ENCODE data around the gene GRK3. TPM values are rescaled to one million over a fixed set of nuclear protein-coding genes. Genes with fewer than 3 reads are reported as not detected.

The GRK3 gene
- total RNA-seq, 1 donor from 2014 or later: 1.1 TPM

DNA sequence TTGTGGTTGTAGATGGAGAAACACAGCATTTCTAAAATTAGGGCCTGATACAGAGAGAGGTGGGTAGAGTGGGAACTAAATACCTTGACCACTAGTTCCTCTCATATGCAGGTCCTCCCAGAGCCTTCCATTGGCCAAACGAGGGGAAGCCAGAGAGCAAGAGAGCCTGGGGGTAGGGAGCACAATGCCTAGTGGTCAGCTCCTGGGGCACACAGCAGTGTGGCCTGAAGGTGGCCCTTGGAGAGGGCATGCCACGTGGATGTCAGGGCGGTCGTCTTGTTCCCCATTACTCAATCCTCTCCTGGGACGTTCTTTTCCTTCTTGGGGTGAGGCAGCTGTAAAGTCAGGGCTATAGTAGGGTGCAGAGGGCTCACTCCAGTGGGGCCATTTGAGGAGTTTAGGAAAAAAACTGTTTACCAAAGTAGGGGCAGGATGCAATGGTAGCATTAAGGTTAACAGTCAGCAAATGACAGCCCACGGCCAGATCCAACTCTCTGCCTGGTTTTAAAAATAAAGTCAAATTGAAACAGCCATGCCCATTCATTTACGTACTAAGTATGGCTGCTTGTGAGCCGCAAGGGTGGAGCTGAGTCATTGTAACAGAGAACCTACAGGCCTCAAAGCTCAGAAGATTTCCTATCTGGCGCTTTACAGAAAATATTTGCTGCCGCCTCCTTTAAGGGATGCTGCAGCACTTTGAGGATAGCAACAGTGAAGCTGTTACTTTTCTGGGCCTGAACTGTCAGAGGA lies 185.1 kb downstream of the GRK3 start:
- H3K4me3 Mint-ChIP-seq (ENCODE audit: unreplicated experiment): no peak overlapping the region
- H3K27me3 Mint-ChIP-seq (ENCODE audit: unreplicated experiment): no peaks in the 10 kb centered on the region
- no peaks in the 10 kb centered on the region for H3K36me3 Mint-ChIP-seq (ENCODE audit: unreplicated experiment)
- no peaks in the 10 kb centered on the region for H3K9me3 Mint-ChIP-seq (ENCODE audit: unreplicated experiment)
- TF ChIP-seq CTCF (IDR thresholded peaks at IDR 0.05): no peak
- no peak overlapping the region for H3K27ac Mint-ChIP-seq (ENCODE audit: unreplicated experiment)
- H3K4me1 Mint-ChIP-seq (ENCODE audit: unreplicated experiment): peaks cover 6% of the 10 kb centered on the region
- DNase-seq (ENCODE audit: extremely low spot score, unreplicated experiment): no peak

DNA sequence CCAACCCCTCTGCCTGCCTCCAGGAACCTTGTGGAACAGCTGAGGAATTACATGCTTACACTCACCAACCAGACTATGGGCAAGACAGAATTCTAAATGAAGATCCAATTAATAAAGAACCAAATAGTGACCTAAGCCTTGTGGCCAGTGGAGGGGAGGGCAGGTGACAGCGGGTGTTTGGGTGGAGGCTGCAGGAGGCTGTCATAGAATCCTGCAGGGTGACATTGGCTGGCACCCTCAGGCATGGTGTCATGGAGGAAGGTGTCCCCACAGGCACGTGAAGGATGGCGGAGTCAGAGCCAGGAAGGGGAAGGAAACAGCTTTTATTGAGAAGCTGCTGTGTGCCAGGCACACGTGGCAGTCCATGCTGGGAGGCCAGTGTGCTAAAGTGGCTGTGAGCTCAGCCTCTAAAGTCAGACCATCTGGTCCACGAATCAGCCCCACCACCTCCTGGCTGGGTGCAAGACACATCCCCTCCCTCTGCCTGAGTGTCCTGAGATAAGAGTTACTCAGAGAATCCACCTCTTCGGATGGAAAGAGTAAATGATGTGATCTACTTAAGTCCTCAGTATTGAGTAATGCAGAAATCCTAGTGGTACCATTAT lies 186.2 kb downstream of the GRK3 start:
- TF ChIP-seq CTCF (IDR thresholded peaks at IDR 0.05): no peak
- Mint-ChIP-seq H3K4me1 (ENCODE audit: unreplicated experiment) (peaks cover 6% of the 10 kb centered on the region), H3K27ac (ENCODE audit: unreplicated experiment) (no peak overlapping the region), H3K27me3 (ENCODE audit: unreplicated experiment) (no peaks in the 10 kb centered on the region), H3K4me3 (ENCODE audit: unreplicated experiment) (no peak overlapping the region), H3K36me3 (ENCODE audit: unreplicated experiment) (no peaks in the 10 kb centered on the region), H3K9me3 (ENCODE audit: unreplicated experiment) (no peaks in the 10 kb centered on the region)
- no peak for DNase-seq (ENCODE audit: extremely low spot score, unreplicated experiment)

- DNase-seq (ENCODE audit: extremely low spot score, unreplicated experiment): no peak
- TF ChIP-seq CTCF (IDR thresholded peaks at IDR 0.05): no peak
- Mint-ChIP-seq H3K27me3 (ENCODE audit: unreplicated experiment) (no peaks in the 10 kb centered on the region), H3K9me3 (ENCODE audit: unreplicated experiment) (no peaks in the 10 kb centered on the region), H3K4me3 (ENCODE audit: unreplicated experiment) (no peak overlapping the region), H3K4me1 (ENCODE audit: unreplicated experiment) (peaks cover 6% of the 10 kb centered on the region), H3K36me3 (ENCODE audit: unreplicated experiment) (no peaks in the 10 kb centered on the region), H3K27ac (ENCODE audit: unreplicated experiment) (no peak overlapping the region)
Observed at GRCh38 chr22:25751174-25751581, 186.7 kb downstream of the GRK3 start.

DNA sequence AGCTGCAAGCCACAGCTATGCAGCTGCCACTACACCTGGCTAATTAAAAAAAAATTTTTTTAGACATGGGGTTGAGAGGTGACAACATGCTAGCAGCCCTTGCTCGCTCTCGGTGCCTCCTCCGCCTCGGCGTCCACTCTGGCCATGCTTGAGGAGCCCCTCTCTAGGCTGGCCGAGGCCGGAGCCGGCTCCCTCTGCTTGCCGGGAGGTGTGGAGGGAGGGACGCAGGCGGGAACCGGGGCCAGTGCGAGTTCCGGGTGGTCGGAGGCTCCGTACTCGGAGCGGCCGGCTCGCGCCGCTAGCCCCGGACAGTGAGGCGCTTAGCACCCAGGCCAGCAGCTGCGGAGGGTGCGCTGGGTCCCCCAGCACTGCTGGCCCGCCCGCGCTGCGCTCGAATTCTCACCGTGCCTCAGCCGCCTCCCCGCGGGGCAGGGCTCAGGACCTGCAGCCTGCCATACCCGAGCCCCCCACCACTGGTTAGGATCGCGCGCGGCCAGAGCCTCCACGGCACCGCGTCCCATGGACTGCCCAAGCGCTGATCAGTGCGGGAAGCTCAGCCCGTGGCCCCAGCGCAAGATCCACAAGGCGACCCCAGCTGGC lies 188.2 kb downstream of the GRK3 start:
- no peaks in the 10 kb centered on the region for H3K4me1 Mint-ChIP-seq (ENCODE audit: unreplicated experiment)
- no peaks in the 10 kb centered on the region for H3K27me3 Mint-ChIP-seq (ENCODE audit: unreplicated experiment)
- no peak overlapping the region for H3K27ac Mint-ChIP-seq (ENCODE audit: unreplicated experiment)
- TF ChIP-seq CTCF (IDR thresholded peaks at IDR 0.05): no peak
- H3K4me3 Mint-ChIP-seq (ENCODE audit: unreplicated experiment): no peak overlapping the region
- no peaks in the 10 kb centered on the region for H3K36me3 Mint-ChIP-seq (ENCODE audit: unreplicated experiment)
- no peaks in the 10 kb centered on the region for H3K9me3 Mint-ChIP-seq (ENCODE audit: unreplicated experiment)
- no peak for DNase-seq (ENCODE audit: extremely low spot score, unreplicated experiment)

DNA sequence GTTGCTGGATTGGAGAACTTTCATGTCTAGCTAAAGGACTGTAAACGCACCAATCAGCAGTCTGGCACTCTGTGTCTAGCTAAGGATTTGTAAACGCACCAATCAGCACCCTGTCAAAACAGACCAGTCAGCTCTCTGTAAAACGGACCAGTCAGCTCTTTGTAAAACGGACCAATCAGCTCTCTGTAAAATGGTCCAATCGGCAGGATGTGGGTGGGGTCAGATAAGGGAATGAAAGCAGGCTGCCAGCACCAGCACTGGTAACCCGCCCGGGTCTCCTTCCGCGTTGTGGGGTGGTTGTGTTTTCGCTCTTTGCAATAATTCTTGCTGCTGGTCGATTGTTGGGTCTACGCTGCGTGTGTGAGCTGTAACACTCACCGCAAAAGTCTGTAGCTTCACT lies 188.8 kb downstream of the GRK3 start:
- Mint-ChIP-seq H3K4me1 (ENCODE audit: unreplicated experiment) (no peaks in the 10 kb centered on the region), H3K27ac (ENCODE audit: unreplicated experiment) (no peak overlapping the region), H3K9me3 (ENCODE audit: unreplicated experiment) (no peaks in the 10 kb centered on the region), H3K27me3 (ENCODE audit: unreplicated experiment) (no peaks in the 10 kb centered on the region), H3K4me3 (ENCODE audit: unreplicated experiment) (no peak overlapping the region), H3K36me3 (ENCODE audit: unreplicated experiment) (no peaks in the 10 kb centered on the region)
- DNase-seq (ENCODE audit: extremely low spot score, unreplicated experiment): no peak
- TF ChIP-seq CTCF (IDR thresholded peaks at IDR 0.05): no peak

All from osteocyte (in vitro differentiated cells).